ENCODE results near the gene ZNF236. TPM values are rescaled to one million over a fixed set of nuclear protein-coding genes. Genes with fewer than 3 reads are reported as not detected.
"Not testable (repeated sequence)": the region's sequence is repeated elsewhere in the genome, so short reads cannot be mapped to it uniquely, and the experiment has no call there.

Gene ZNF236
- total RNA-seq, 1 donor from 2014 or later, result 32.5 TPM

- Mint-ChIP-seq H3K4me3 (ENCODE audit: low read depth) (no peak overlapping the region), H3K27me3 (no peaks in the 10 kb centered on the region), H3K36me3 (ENCODE audit: insufficient read depth) (peaks cover 17% of the 10 kb centered on the region), H3K27ac (no peak overlapping the region), H3K9me3 (ENCODE audit: low read depth) (no peaks in the 10 kb centered on the region), H3K4me1 (ENCODE audit: low read depth) (peaks cover 2% of the 10 kb centered on the region)
- TF ChIP-seq CTCF (IDR thresholded peaks at IDR 0.05; ENCODE audit: unreplicated experiment), result no peak
- DNase-seq (ENCODE audit: low spot score, unreplicated experiment), result no peak
Measured at GRCh38 chr18:77017355-77017754, 195.0 kb downstream of the ZNF236 start.

- H3K9me3 Mint-ChIP-seq (ENCODE audit: low read depth); H3K27ac Mint-ChIP-seq; H3K27me3 Mint-ChIP-seq; H3K4me1 Mint-ChIP-seq (ENCODE audit: low read depth); DNase-seq (ENCODE audit: low spot score, unreplicated experiment); H3K4me3 Mint-ChIP-seq (ENCODE audit: low read depth): not testable (repeated sequence)
- H3K36me3 Mint-ChIP-seq (ENCODE audit: insufficient read depth), result peaks cover 17% of the 10 kb centered on the region
Measured at GRCh38 chr18:77018650-77019049, 196.3 kb downstream of the ZNF236 start.

GRCh38 chr18:77019641-77020040 is 197.3 kb downstream of the ZNF236 start:
- no peaks in the 10 kb centered on the region for H3K27me3 Mint-ChIP-seq
- no peak overlapping the region for H3K27ac Mint-ChIP-seq
- H3K4me1 Mint-ChIP-seq (ENCODE audit: low read depth), result peaks cover 2% of the 10 kb centered on the region
- H3K9me3 Mint-ChIP-seq (ENCODE audit: low read depth), result no peaks in the 10 kb centered on the region
- no peak for DNase-seq (ENCODE audit: low spot score, unreplicated experiment)
- H3K4me3 Mint-ChIP-seq (ENCODE audit: low read depth), result no peak overlapping the region
- no peak for TF ChIP-seq CTCF (IDR thresholded peaks at IDR 0.05; ENCODE audit: unreplicated experiment)
- H3K36me3 Mint-ChIP-seq (ENCODE audit: insufficient read depth), result peaks cover 17% of the 10 kb centered on the region

Data from progenitor cell of endocrine pancreas (in vitro differentiated cells).